H9 (cell line): Measurements from ENCODE around the gene KATNIP. TPM values are rescaled to one million over a fixed set of nuclear protein-coding genes. Genes with fewer than 3 reads are reported as not detected.

Experiments used
- DNase-seq: peaks from one replicate; pipeline ENCODE4 v3.0.0-alpha.2; 2017
- H2AFZ ChIP-seq: one replicate; pipeline ENCODE4 v1.6.1; 2013; ENCODE audit warnings: mild to moderate bottlenecking, low read length, control low read depth, moderate library complexity
- H2AK5ac ChIP-seq: 2 replicates; pipeline ENCODE4 v1.6.1; 2013; ENCODE audit warnings: low read length, control low read depth, mixed read lengths; ENCODE audit not compliant: insufficient read length
- H2BK120ac ChIP-seq: one replicate; pipeline ENCODE4 v1.6.1; 2013; ENCODE audit warnings: low read depth, mild to moderate bottlenecking, low read length, control low read depth, inconsistent platforms; ENCODE audit not compliant: poor library complexity, severe bottlenecking
- H2BK12ac ChIP-seq: 2 replicates; pipeline ENCODE4 v1.6.1; 2013; ENCODE audit warnings: low read length, control low read depth, mixed read lengths, low read depth; ENCODE audit not compliant: insufficient read length
- H2BK15ac ChIP-seq: 2 replicates; pipeline ENCODE4 v1.6.1; 2013; ENCODE audit warnings: low read depth, low read length, control low read depth
- H2BK20ac ChIP-seq: one replicate; pipeline ENCODE4 v1.6.1; 2013; ENCODE audit warnings: low read depth, mild to moderate bottlenecking, low read length, control low read depth, inconsistent platforms; ENCODE audit not compliant: poor library complexity, severe bottlenecking
- H2BK5ac ChIP-seq: 2 replicates; pipeline ENCODE4 v1.6.1; 2013; ENCODE audit warnings: low read length, control low read depth, mixed read lengths; ENCODE audit not compliant: insufficient read length
- H3K14ac ChIP-seq: 2 replicates; pipeline ENCODE4 v1.6.1; 2013; ENCODE audit warnings: low read length, control low read depth; ENCODE audit not compliant: insufficient read depth
- H3K18ac ChIP-seq: 2 replicates; pipeline ENCODE4 v1.6.1; 2013; ENCODE audit warnings: low read depth, mild to moderate bottlenecking, mixed read lengths, low read length, control low read depth; ENCODE audit not compliant: insufficient read length
- H3K23ac ChIP-seq: 2 replicates; pipeline ENCODE4 v1.6.1; 2013; ENCODE audit warnings: low read length, control low read depth, mixed read lengths, low read depth; ENCODE audit not compliant: insufficient read length
- H3K23me2 ChIP-seq: 2 replicates; pipeline ENCODE4 v1.6.1; 2013; ENCODE audit warnings: low read depth, mild to moderate bottlenecking, mixed read lengths, low read length, control low read depth; ENCODE audit not compliant: insufficient read length, poor library complexity, severe bottlenecking
- H3K27ac ChIP-seq: 2 replicates; pipeline ENCODE4 v1.5.1; 2013; ENCODE audit warnings: low read length, control low read depth, mixed read lengths, low read depth; ENCODE audit not compliant: insufficient read length
- H3K27me3 ChIP-seq: 2 replicates; pipeline ENCODE4 v1.6.1; 2013; ENCODE audit warnings: low read length, control low read depth, inconsistent platforms; ENCODE audit not compliant: insufficient read depth
- H3K4ac ChIP-seq: 2 replicates; pipeline ENCODE4 v1.6.1; 2013; ENCODE audit warnings: low read depth, mild to moderate bottlenecking, control low read depth, inconsistent platforms, low read length, moderate library complexity
- H3K4me1 ChIP-seq: 2 replicates; pipeline ENCODE4 v1.6.1; 2013; ENCODE audit warnings: low read length, control low read depth, inconsistent platforms; ENCODE audit not compliant: insufficient read depth
- H3K4me2 ChIP-seq: 2 replicates; pipeline ENCODE4 v1.6.1; 2013; ENCODE audit warnings: low read length, control low read depth, mixed read lengths; ENCODE audit not compliant: insufficient read length, insufficient read depth
- H3K56ac ChIP-seq: 2 replicates; pipeline ENCODE4 v1.6.1; 2013; ENCODE audit warnings: low read depth, mild to moderate bottlenecking, mixed read lengths, low read length, control low read depth; ENCODE audit not compliant: insufficient read length
- H3K79me1 ChIP-seq: 2 replicates; pipeline ENCODE4 v1.6.1; 2013; ENCODE audit warnings: low read depth, mild to moderate bottlenecking, moderate library complexity, low read length, control low read depth, inconsistent platforms; ENCODE audit not compliant: insufficient read depth, poor library complexity, severe bottlenecking
- H3K79me2 ChIP-seq: 2 replicates; pipeline ENCODE4 v1.6.1; 2013; ENCODE audit warnings: low read length, control low read depth, inconsistent platforms; ENCODE audit not compliant: insufficient read depth
- H3K9ac ChIP-seq: 2 replicates; pipeline ENCODE4 v1.6.1; 2013; ENCODE audit warnings: low read length, control low read depth, mixed read lengths; ENCODE audit not compliant: insufficient read length; ENCODE audit errors: extremely low read depth
- H3K9me3 ChIP-seq: one replicate; pipeline ENCODE4 v1.6.1; 2013; ENCODE audit warnings: low read depth, low read length, inconsistent platforms; ENCODE audit not compliant: control insufficient read depth
- H3T11ph ChIP-seq: one replicate; pipeline ENCODE4 v1.6.1; 2013; ENCODE audit warnings: mild to moderate bottlenecking, low read length, control low read depth, inconsistent platforms
- H4K20me1 ChIP-seq: one replicate; pipeline ENCODE4 v1.6.1; 2013; ENCODE audit not compliant: control insufficient read depth, insufficient read length, insufficient read depth
- H4K5ac ChIP-seq: 2 replicates; pipeline ENCODE4 v1.6.1; 2013; ENCODE audit warnings: low read depth, mild to moderate bottlenecking, mixed read lengths, low read length, control low read depth; ENCODE audit not compliant: insufficient read length
- H4K8ac ChIP-seq: replicated peaks from 2 replicates; pipeline ENCODE4 v1.6.1; 2013; ENCODE audit warnings: low read length, control low read depth, mixed read lengths, low read depth; ENCODE audit not compliant: insufficient read length
- H4K91ac ChIP-seq: 2 replicates; pipeline ENCODE4 v1.6.1; 2013; ENCODE audit warnings: low read depth, mild to moderate bottlenecking, moderate library complexity, mixed read lengths, low read length, control low read depth; ENCODE audit not compliant: insufficient read length
- H3K27ac Mint-ChIP-seq, 3 experiments: 2 replicates in 2 of 3; 3 replicates in 1 of 3; pipeline ENCODE4 v1.8.0; 2020 to 2021; ENCODE audit warnings: mixed read lengths in 3 of 3, mild to moderate bottlenecking in 1 of 3, moderate library complexity in 1 of 3
- H3K27me3 Mint-ChIP-seq: 2 replicates; pipeline ENCODE4 v1.8.0; 2021; ENCODE audit warnings: low read depth, mild to moderate bottlenecking, moderate library complexity, mixed read lengths
- H3K36me3 Mint-ChIP-seq, 3 experiments: 2 replicates in 2 of 3; 3 replicates in 1 of 3; pipeline ENCODE4 v1.8.0; 2020 to 2021; ENCODE audit warnings: low read depth in 3 of 3, mixed read lengths in 3 of 3; ENCODE audit not compliant: insufficient read depth in 1 of 3
- H3K4me1 Mint-ChIP-seq, 2 experiments: 2 replicates each; pipeline ENCODE4 v1.8.0; 2020; ENCODE audit warnings: mixed read lengths in 2 of 2
- H3K4me3 Mint-ChIP-seq, 2 experiments: 2 replicates in 1 of 2; 3 replicates in 1 of 2; pipeline ENCODE4 v1.8.0; 2020 to 2021; ENCODE audit warnings: mild to moderate bottlenecking in 2 of 2, mixed read lengths in 2 of 2, moderate library complexity in 1 of 2
- H3K9me3 Mint-ChIP-seq, 2 experiments: 2 replicates in 1 of 2; 3 replicates in 1 of 2; pipeline ENCODE4 v1.8.0; 2020; ENCODE audit warnings: mild to moderate bottlenecking in 2 of 2, mixed read lengths in 2 of 2, moderate library complexity in 1 of 2
- WGBS: extraction: QIAGEN DNeasy Blood & Tissue Kit; methylation state at CpG from one replicate; pipeline ENCODE4 v1.1.7; 2013; ENCODE audit warnings: missing lambda C conversion rate, low lambda C conversion rate, mixed read lengths; ENCODE audit not compliant: insufficient read length; ENCODE audit errors: extremely low coverage; 5-methylcytosine and 5-hydroxymethylcytosine counted together
- total RNA-seq: library from RNA; stranded (reverse); gene quantifications from 2 replicates; pipeline ENCODE4 v1.2.1, GENCODE V29; 2021
- TF ChIP-seq, protein P1 (sequence below): fragments of 200-600 bp; sonication (generic); conservative IDR thresholded peaks from 3 replicates; pipeline ENCODE4 v1.8.0; 2021; ENCODE audit warnings: antibody characterized with exemption, mild to moderate bottlenecking

KATNIP gene
- total RNA-seq, 1 experiment from 2014 or later = 13.2 TPM

GRCh38 chr16:27596411-27596810 is 46.5 kb downstream of the KATNIP start:
- H3K23ac ChIP-seq = no peak overlapping the region
- no peak for DNase-seq

More at GRCh38 chr16:27596411-27596810, 46.5 kb downstream of the KATNIP start:
- Histone ChIP-seq H3K23me2 (no peaks in the 10 kb centered on the region), H4K8ac (no peak overlapping the region), H2BK15ac (no peak overlapping the region), H3K56ac (no peak overlapping the region), H3K27me3 (no peaks in the 10 kb centered on the region), H2AFZ (no peak overlapping the region), H4K20me1 (no peaks in the 10 kb centered on the region), H2BK5ac (no peak overlapping the region), H3K27ac (no peak overlapping the region), H3K4me1 (no peaks in the 10 kb centered on the region; the same call in 1 of the 2 replicates), H3K79me2 (no peaks in the 10 kb centered on the region), H3K4me2 (no peak overlapping the region), H3K9ac (no peak overlapping the region), H2BK120ac (no peak overlapping the region), H2BK20ac (no peak overlapping the region), H2AK5ac (no peak overlapping the region), H4K91ac (no peak overlapping the region), H4K5ac (no peak overlapping the region), H3K4ac (no peak overlapping the region), H3K79me1 (no peaks in the 10 kb centered on the region), H2BK12ac (no peak overlapping the region), H3K18ac (no peak overlapping the region), H3K14ac (no peak overlapping the region), H3K9me3 (no peaks in the 10 kb centered on the region), H3T11ph (no peak overlapping the region)
- Mint-ChIP-seq H3K4me3 (no peak overlapping the region; a peak in 2 of 5 replicates), H3K9me3 (no peaks in the 10 kb centered on the region), H3K4me1 (peaks cover 16 to 29% of the 10 kb centered on the region in 2 experiments), H3K27me3 (no peaks in the 10 kb centered on the region; the same call in 1 of the 2 replicates), H3K36me3 (no peaks in the 10 kb centered on the region), H3K27ac (peak overlapping the region in 1 of 3 experiments; percentile 13; a peak in 1 of 7 replicates)
- no CpG with 5 or more reads among the region's 4 CpGs for WGBS
- TF ChIP-seq, protein P1, sequence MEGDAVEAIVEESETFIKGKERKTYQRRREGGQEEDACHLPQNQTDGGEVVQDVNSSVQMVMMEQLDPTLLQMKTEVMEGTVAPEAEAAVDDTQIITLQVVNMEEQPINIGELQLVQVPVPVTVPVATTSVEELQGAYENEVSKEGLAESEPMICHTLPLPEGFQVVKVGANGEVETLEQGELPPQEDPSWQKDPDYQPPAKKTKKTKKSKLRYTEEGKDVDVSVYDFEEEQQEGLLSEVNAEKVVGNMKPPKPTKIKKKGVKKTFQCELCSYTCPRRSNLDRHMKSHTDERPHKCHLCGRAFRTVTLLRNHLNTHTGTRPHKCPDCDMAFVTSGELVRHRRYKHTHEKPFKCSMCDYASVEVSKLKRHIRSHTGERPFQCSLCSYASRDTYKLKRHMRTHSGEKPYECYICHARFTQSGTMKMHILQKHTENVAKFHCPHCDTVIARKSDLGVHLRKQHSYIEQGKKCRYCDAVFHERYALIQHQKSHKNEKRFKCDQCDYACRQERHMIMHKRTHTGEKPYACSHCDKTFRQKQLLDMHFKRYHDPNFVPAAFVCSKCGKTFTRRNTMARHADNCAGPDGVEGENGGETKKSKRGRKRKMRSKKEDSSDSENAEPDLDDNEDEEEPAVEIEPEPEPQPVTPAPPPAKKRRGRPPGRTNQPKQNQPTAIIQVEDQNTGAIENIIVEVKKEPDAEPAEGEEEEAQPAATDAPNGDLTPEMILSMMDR = no peak
